ENCODE measurements around the gene MFN2. TPM values are rescaled to one million over a fixed set of nuclear protein-coding genes. Genes with fewer than 3 reads are reported as not detected.

MFN2 gene
- total RNA-seq (2014; rRNA removed; shearing (Covaris generic)) (36.0 and 40.4 TPM in 2 replicates), polyA plus RNA-seq (2016; fragmentation: Nextera tagmentation; extraction: Ambion mirVana) (15.1 and 15.4 TPM in 2 replicates)
- long read RNA-seq, full-length matches to known transcripts, result 5 of 13 reads
- long read RNA-seq, partial matches to known transcripts, result 5 of 13 reads
- long read RNA-seq, other reads (novel, unspliced or antisense), result 3 of 13 reads

GRCh38 chr1:11979851-11980675, at the start of gene MFN2:
TSS of gene MFN2 (plus strand) at chr1:11980444. CDS start at chr1:11989169, 8,725 bp downstream.
- peaks cover 45% of the 10 kb centered on the region for H3K79me2 ChIP-seq (replicated peaks; ENCODE audit: insufficient read depth)
- H3K36me3 Mint-ChIP-seq (ENCODE audit: low read depth), result peaks cover 40% of the 10 kb centered on the region

More at GRCh38 chr1:11979851-11980675, at the start of gene MFN2:
- H3K9me2 ChIP-seq (ENCODE audit: insufficient read depth), result no peaks in the 10 kb centered on the region
- H3K4me1 ChIP-seq (ENCODE audit: insufficient read depth), result peaks cover 13% of the 10 kb centered on the region
- peak within 1 kb of the TSS; percentile 81 for H2AFZ ChIP-seq
- 0 out of 2 replicates have a peak, but pooled peaks cover 4% of the 10 kb centered on the region for H3K36me3 ChIP-seq (ENCODE audit: insufficient read depth)
- peaks cover 14% of the 10 kb centered on the region for H3K27me3 Mint-ChIP-seq (ENCODE audit: insufficient read depth, low read depth, poor library complexity)
- peak within 1 kb of the TSS; percentile 98 for H3K4me3 ChIP-seq
- no peaks in the 10 kb centered on the region for H3K9me3 Mint-ChIP-seq
- TF ChIP-seq JUNB (IDR thresholded peaks at IDR 0.05; ENCODE audit: unreplicated experiment), result no peak
- no peak for TF ChIP-seq REST (IDR thresholded peaks at IDR 0.05; ENCODE audit: unreplicated experiment)
- TF ChIP-seq NANOG (IDR thresholded peaks at IDR 0.05; ENCODE audit: borderline replicate concordance), result no peak
- no peak for TF ChIP-seq EZH2phosphoT487 (IDR thresholded peaks at IDR 0.05; ENCODE audit: unreplicated experiment)
- peak; percentile 99 for TF ChIP-seq CREB1 (CRISPR knock-in tag; IDR thresholded peaks at IDR 0.05; ENCODE audit: low read depth)
- peak; percentile 85 for TF ChIP-seq POLR2AphosphoS5 (IDR thresholded peaks at IDR 0.05; ENCODE audit: low read depth)
- no peak for TF ChIP-seq CTCF (conservative IDR thresholded peaks at IDR 0.05; ENCODE audit: low read depth in 2 of 2)
- TF ChIP-seq ETS1 (IDR thresholded peaks at IDR 0.05), result peak; percentile 86
- no peak for TF ChIP-seq ZNF331 (CRISPR knock-in tag; IDR thresholded peaks at IDR 0.05; ENCODE audit: low read depth)
- TF ChIP-seq ZNF462 (CRISPR knock-in tag; IDR thresholded peaks at IDR 0.05), result no peak
- no peak for TF ChIP-seq STAT1 (IDR thresholded peaks at IDR 0.05; ENCODE audit: unreplicated experiment)
- no peak for TF ChIP-seq EZH2 (IDR thresholded peaks at IDR 0.05; ENCODE audit: low read depth, unreplicated experiment)
- TF ChIP-seq ZNF114 (CRISPR knock-in tag; IDR thresholded peaks at IDR 0.05), result no peak
- peaks cover 17% of the 10 kb centered on the region for H3F3A ChIP-seq (replicated peaks; ENCODE audit: low read depth)
- peak within 1 kb of the TSS; percentile 90 for H3K4me2 ChIP-seq
- H3K27ac ChIP-seq (ENCODE audit: low read depth), result peak within 1 kb of the TSS; percentile 89
- peak within 1 kb of the TSS; percentile 97 for H3K27ac Mint-ChIP-seq
- peaks cover 18% of the 10 kb centered on the region for H4K20me1 ChIP-seq (replicated peaks; ENCODE audit: insufficient read depth)
- peak within 1 kb of the TSS; percentile 99 for H3K4me3 Mint-ChIP-seq
- DNase-seq (ENCODE audit: low spot score) (peak; percentile 99), ATAC-seq (peak; percentile 95)
- H3K27me3 ChIP-seq (ENCODE audit: insufficient read depth), result no peaks in the 10 kb centered on the region
- peaks cover 15% of the 10 kb centered on the region for H3K4me1 Mint-ChIP-seq
